HUES64 (cell line): ENCODE measurements around the gene HTRA3.

Experiments used
- H3K27ac ChIP-seq: 2 replicates; pipeline ENCODE4 v1.7.0; 2013; ENCODE audit warnings: low read depth, low read length, inconsistent platforms
- H3K27me3 ChIP-seq: 2 replicates; pipeline ENCODE4 v1.6.1; 2013; ENCODE audit warnings: mild to moderate bottlenecking, low read length; ENCODE audit not compliant: insufficient read depth
- H3K36me3 ChIP-seq: 2 replicates; pipeline ENCODE4 v1.6.1; 2013; ENCODE audit warnings: mild to moderate bottlenecking, low read length; ENCODE audit not compliant: insufficient read depth
- H3K4me1 ChIP-seq: 2 replicates; pipeline ENCODE4 v1.6.1; 2013; ENCODE audit warnings: mild to moderate bottlenecking, low read length, moderate library complexity; ENCODE audit not compliant: insufficient read depth
- H3K4me3 ChIP-seq: 2 replicates; pipeline ENCODE4 v1.5.1; 2013; ENCODE audit warnings: mild to moderate bottlenecking, low read length, moderate library complexity
- H3K9ac ChIP-seq: 2 replicates; pipeline ENCODE4 v1.6.1; 2013; ENCODE audit warnings: mild to moderate bottlenecking, low read depth, low read length
- H3K9me3 ChIP-seq: 2 replicates; pipeline ENCODE4 v1.6.1; 2013; ENCODE audit warnings: low read depth, low read length; ENCODE audit not compliant: insufficient read depth
- WGBS: fragments of 150-250, 120-280 bp; methylation state at CpG from one replicate; pipeline ENCODE4 v1.1.7; 2013; ENCODE audit warnings: missing lambda C conversion rate; 5-methylcytosine and 5-hydroxymethylcytosine counted together

The HTRA3 gene

DNA sequence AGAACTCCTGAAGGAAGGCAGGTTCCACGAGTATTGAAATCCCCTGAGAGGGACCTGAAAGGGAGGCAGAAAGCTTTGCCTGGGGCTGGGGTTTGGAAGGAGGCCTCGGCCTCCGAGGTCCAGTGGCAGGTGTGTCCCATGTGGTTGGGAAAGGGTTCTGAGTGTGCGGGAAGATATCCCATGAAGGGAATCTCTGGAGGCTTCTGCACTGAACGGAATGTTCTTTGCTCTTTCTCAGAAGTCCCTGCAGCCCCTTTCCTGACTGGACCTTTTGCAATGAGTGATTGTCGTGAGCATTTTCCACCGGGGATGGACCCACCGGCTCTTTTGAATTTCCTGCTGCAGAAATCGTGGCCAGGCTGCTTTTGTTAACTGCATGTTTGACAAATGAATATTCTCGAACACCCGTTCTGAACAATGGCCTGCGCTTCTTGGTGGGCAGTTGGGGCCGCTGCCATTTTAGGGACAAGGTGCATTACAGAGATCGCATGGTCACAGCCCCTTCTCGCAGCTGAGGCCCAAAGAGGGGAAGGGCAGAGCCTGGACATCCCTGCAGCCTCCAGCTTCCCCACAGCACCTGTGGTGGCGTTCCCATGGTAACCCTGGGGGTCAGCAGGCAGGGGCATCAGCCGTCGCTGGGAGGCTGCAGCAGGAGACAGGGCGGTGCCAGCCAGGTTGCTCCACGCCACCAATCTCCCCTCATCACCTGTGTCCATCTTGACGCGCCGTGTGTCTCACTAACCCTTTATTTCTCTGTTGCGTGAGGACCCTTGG is 18.3 kb upstream of the HTRA3 start:
- H3K4me3 ChIP-seq = no peak overlapping the region
- no peak overlapping the region for H3K27ac ChIP-seq
- no peaks in the 10 kb centered on the region for H3K27me3 ChIP-seq
- no peaks in the 10 kb centered on the region for H3K9me3 ChIP-seq
- no peaks in the 10 kb centered on the region for H3K36me3 ChIP-seq
- WGBS = 94% methylated on average over 24 of the region's 24 CpGs
- no peak overlapping the region for H3K9ac ChIP-seq
- H3K4me1 ChIP-seq = no peaks in the 10 kb centered on the region

GRCh38 chr4:8252301-8253173 is 17.0 kb upstream of the HTRA3 start:
- Histone ChIP-seq H3K9me3 (no peaks in the 10 kb centered on the region), H3K4me1 (no peaks in the 10 kb centered on the region), H3K27ac (no peak overlapping the region), H3K9ac (no peak overlapping the region), H3K36me3 (no peaks in the 10 kb centered on the region), H3K4me3 (no peak overlapping the region), H3K27me3 (no peaks in the 10 kb centered on the region)
- WGBS = 89% methylated on average over 23 of the region's 23 CpGs

- H3K36me3 ChIP-seq = no peaks in the 10 kb centered on the region
- H3K27me3 ChIP-seq = no peaks in the 10 kb centered on the region
- no peak overlapping the region for H3K4me3 ChIP-seq
- no peak overlapping the region for H3K9ac ChIP-seq
- no peaks in the 10 kb centered on the region for H3K4me1 ChIP-seq
- WGBS = 93% methylated on average over 6 of the region's 6 CpGs
- no peaks in the 10 kb centered on the region for H3K9me3 ChIP-seq
- no peak overlapping the region for H3K27ac ChIP-seq
These were observed 15.5 kb upstream of the HTRA3 start for GRCh38 chr4:8254076-8254475.

DNA sequence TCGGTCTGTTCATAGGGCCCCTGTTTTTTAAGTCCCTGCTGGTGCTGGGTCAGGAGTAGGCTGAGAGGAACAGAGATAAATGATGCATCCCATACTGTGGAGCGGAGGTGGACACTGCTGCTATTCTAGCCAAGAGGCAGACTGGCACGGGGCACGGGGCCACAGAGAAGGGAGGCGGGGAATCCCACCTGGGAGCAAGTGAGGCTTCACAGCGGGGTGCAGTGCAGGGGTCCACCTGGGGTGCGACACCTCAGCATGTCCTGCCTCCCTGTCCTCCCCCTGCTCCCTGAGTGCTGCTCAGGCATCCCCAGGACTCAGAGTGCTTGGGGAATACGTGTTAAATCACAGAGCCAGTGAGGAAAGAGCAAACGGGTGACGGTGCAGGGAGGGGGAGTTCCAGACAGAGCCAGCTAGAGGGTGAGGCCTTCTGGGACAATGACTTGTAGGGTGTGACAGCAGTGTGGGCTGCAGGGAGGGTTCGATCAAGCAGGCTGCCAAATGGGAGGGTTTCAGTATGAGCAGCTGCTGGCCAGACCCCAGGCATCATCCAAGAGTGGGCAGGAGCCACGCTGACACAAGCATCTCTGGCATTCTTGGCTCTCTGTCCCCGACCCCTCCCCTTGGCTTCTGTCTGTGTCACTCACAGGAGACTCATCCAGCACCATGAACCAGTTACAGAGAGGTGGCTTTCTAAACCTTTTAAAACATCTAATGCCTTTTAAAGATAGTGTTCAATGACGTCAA is 13.7 kb upstream of the HTRA3 start:
- Histone ChIP-seq H3K36me3 (no peaks in the 10 kb centered on the region), H3K4me3 (no peak overlapping the region), H3K4me1 (no peaks in the 10 kb centered on the region), H3K27ac (no peak overlapping the region), H3K9ac (no peak overlapping the region), H3K27me3 (no peaks in the 10 kb centered on the region), H3K9me3 (no peaks in the 10 kb centered on the region)
- WGBS = 83% methylated on average over 14 of the region's 14 CpGs

GRCh38 chr4:8257854-8258253 is 11.7 kb upstream of the HTRA3 start:
- Histone ChIP-seq H3K27me3 (no peaks in the 10 kb centered on the region), H3K4me1 (no peaks in the 10 kb centered on the region), H3K9ac (no peak overlapping the region), H3K4me3 (no peak overlapping the region), H3K9me3 (no peaks in the 10 kb centered on the region), H3K36me3 (no peaks in the 10 kb centered on the region), H3K27ac (no peak overlapping the region)
- 89% methylated on average over 3 of the region's 4 CpGs for WGBS

GRCh38 chr4:8258552-8259212 is 10.9 kb upstream of the HTRA3 start:
- Histone ChIP-seq H3K4me1 (no peaks in the 10 kb centered on the region), H3K27ac (no peak overlapping the region)
- WGBS = 86% methylated on average over 13 of the region's 13 CpGs

DNA sequence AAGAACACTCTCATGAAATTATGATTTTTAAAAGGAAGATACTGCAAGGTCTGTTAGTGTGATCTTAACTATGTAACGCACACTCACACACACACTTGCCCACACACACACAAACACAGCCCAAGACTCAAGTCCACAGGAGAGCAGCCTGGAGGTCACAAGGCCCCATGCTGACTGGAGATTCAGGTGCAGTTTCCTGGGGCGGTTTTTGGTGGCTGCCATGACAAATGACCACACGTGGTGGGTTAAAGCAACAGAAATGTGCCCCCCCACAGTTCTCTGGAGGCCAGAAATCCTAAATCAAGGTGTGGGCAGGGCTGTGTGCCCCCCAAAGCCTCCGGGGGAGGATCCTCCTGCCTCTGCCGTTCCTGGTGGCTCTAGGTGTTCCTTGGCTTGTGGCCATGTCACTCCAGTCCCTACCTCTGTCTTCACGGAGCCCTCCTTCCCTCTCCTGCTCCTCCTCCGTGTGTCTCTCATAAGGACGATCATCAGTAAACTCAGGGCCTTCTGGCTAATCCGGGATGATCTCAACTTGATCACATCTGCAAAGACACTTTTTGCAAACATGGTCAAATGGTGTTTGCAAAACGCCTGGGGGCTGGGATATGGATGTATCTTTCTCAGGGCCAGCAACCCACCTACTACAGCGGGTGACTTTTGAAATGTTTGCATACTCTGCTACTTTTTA is 9.7 kb upstream of the HTRA3 start:
- WGBS = 89% methylated on average over 9 of the region's 11 CpGs
- Histone ChIP-seq H3K9ac (no peak overlapping the region), H3K36me3 (no peaks in the 10 kb centered on the region), H3K27ac (no peak overlapping the region), H3K4me1 (no peaks in the 10 kb centered on the region), H3K27me3 (peaks cover 4% of the 10 kb centered on the region; the same call in 1 of the 2 replicates), H3K9me3 (no peaks in the 10 kb centered on the region), H3K4me3 (no peak overlapping the region)

More at GRCh38 chr4:8258552-8259212, 10.9 kb upstream of the HTRA3 start:
- Histone ChIP-seq H3K27me3 (peaks cover 3% of the 10 kb centered on the region; the same call in 1 of the 2 replicates), H3K4me3 (no peak overlapping the region), H3K9ac (no peak overlapping the region), H3K36me3 (no peaks in the 10 kb centered on the region), H3K9me3 (no peaks in the 10 kb centered on the region)

DNA sequence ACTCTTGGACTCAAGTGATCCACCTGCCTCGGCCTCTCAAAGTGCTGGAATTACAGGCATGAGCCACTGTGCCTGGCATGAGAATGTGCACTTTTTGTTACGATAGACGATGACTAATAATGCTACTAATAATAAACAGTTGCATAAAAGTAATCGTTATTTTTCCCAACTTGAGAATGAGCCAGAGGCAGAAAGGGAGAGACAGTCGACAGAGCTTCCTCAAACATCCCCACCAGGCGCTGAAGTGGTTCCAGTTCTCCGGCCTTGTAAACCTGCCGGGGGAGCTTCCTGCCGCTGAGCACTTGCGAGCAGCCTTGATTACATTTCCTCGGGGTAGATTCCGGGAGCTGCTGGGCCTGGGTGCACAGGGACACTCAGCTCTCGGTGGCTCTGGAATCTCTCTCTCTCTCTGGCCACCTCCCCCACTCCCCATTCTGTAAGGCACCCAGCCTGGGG is 8.9 kb upstream of the HTRA3 start:
- Histone ChIP-seq H3K9me3 (no peaks in the 10 kb centered on the region), H3K9ac (no peak overlapping the region), H3K27me3 (peaks cover 4% of the 10 kb centered on the region; the same call in 1 of the 2 replicates), H3K27ac (no peak overlapping the region), H3K4me1 (no peaks in the 10 kb centered on the region), H3K4me3 (no peak overlapping the region), H3K36me3 (no peaks in the 10 kb centered on the region)
- WGBS = 55% methylated on average over 13 of the region's 13 CpGs

GRCh38 chr4:8261851-8262535 is 7.6 kb upstream of the HTRA3 start:
- Histone ChIP-seq H3K27ac (no peak overlapping the region), H3K4me1 (no peaks in the 10 kb centered on the region), H3K27me3 (peaks cover 4% of the 10 kb centered on the region; the same call in 1 of the 2 replicates), H3K9me3 (no peaks in the 10 kb centered on the region), H3K36me3 (no peaks in the 10 kb centered on the region), H3K4me3 (no peak overlapping the region), H3K9ac (no peak overlapping the region)
- WGBS = 85% methylated on average over 25 of the region's 25 CpGs
